ENCODE measurements around the gene MAN2A1. TPM values are rescaled to one million over a fixed set of nuclear protein-coding genes. Genes with fewer than 3 reads are reported as not detected.

Gene MAN2A1
- total RNA-seq, 1 experiment from 2014 or later = 35.4 TPM

DNA sequence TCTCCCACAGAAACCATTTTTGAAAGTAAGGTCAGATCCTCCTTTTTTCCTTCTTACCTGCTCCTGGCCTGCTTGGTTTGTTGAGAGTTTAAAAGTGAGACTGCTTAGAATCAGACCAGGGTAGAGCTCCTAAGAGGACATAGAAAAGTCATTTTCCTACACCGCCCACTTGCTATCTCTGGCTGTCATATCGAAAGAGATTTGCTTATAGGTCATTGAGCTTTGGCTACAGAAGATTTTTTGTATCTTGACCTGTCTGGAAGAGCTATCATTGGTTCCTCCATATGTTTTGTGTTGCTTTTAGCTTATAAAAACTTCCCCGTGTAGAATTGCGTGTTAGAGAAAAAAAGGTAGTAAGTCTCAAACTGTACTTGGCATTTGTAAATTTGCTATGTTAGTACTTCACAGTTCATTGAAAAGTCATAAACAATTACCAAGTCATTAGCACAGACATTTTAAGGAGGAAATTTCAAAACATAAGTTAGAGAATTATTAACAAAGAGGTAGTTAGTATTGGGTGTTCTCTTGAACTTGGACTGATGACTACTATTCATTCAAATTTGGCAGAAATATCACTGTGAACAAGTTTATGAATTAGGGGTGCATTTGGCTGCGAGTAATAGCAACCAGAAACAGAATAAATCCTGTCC is 96.6 kb downstream of the MAN2A1 start:
- TF ChIP-seq CBX3 (IDR thresholded peaks at IDR 0.05; ENCODE audit: low read depth) (no peak), EZH2phosphoT487 (IDR thresholded peaks at IDR 0.05; ENCODE audit: borderline replicate concordance) (no peak), ELF1 (IDR thresholded peaks at IDR 0.05; ENCODE audit: borderline replicate concordance, low read depth) (no peak), EZH2 (IDR thresholded peaks at IDR 0.05) (no peak), SP1 (IDR thresholded peaks at IDR 0.05; ENCODE audit: low read depth) (no peak), POLR2A (IDR thresholded peaks at IDR 0.05; ENCODE audit: borderline replicate concordance, extremely low read depth, insufficient read depth, insufficient read length) (no peak), YY1 (IDR thresholded peaks at IDR 0.05; ENCODE audit: extremely low read depth, insufficient replicate concordance, low read depth, low read length) (no peak), CEBPB (IDR thresholded peaks at IDR 0.05; ENCODE audit: low read depth) (no peak)
- TF ChIP-seq, protein P1, sequence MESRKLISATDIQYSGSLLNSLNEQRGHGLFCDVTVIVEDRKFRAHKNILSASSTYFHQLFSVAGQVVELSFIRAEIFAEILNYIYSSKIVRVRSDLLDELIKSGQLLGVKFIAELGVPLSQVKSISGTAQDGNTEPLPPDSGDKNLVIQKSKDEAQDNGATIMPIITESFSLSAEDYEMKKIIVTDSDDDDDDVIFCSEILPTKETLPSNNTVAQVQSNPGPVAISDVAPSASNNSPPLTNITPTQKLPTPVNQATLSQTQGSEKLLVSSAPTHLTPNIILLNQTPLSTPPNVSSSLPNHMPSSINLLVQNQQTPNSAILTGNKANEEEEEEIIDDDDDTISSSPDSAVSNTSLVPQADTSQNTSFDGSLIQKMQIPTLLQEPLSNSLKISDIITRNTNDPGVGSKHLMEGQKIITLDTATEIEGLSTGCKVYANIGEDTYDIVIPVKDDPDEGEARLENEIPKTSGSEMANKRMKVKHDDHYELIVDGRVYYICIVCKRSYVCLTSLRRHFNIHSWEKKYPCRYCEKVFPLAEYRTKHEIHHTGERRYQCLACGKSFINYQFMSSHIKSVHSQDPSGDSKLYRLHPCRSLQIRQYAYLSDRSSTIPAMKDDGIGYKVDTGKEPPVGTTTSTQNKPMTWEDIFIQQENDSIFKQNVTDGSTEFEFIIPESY (IDR thresholded peaks at IDR 0.05; ENCODE audit: extremely low read depth, insufficient replicate concordance, low read length) = no peak
- TF ChIP-seq, protein P2, sequence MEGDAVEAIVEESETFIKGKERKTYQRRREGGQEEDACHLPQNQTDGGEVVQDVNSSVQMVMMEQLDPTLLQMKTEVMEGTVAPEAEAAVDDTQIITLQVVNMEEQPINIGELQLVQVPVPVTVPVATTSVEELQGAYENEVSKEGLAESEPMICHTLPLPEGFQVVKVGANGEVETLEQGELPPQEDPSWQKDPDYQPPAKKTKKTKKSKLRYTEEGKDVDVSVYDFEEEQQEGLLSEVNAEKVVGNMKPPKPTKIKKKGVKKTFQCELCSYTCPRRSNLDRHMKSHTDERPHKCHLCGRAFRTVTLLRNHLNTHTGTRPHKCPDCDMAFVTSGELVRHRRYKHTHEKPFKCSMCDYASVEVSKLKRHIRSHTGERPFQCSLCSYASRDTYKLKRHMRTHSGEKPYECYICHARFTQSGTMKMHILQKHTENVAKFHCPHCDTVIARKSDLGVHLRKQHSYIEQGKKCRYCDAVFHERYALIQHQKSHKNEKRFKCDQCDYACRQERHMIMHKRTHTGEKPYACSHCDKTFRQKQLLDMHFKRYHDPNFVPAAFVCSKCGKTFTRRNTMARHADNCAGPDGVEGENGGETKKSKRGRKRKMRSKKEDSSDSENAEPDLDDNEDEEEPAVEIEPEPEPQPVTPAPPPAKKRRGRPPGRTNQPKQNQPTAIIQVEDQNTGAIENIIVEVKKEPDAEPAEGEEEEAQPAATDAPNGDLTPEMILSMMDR (IDR thresholded peaks at IDR 0.05 in 2 of 3, conservative IDR thresholded peaks at IDR 0.05 in 1 of 3; ENCODE audit: borderline replicate concordance in 1 of 3, insufficient read depth in 1 of 3, low read depth in 2 of 3, low read length in 2 of 3) = no peak
- H3K27me3 ChIP-seq (ENCODE audit: insufficient read depth, low read length) = no peaks in the 10 kb centered on the region

More for the DNA sequence above, 96.6 kb downstream of the MAN2A1 start:
- Histone ChIP-seq H3K4me2 (ENCODE audit: low read length) (no peak overlapping the region), H3K9me3 (ENCODE audit: control insufficient read depth in 1 of 2, insufficient read depth in 1 of 2, low read depth in 1 of 2, low read length in 2 of 2) (no peaks in the 10 kb centered on the region), H3K9me2 (ENCODE audit: insufficient read depth) (no peaks in the 10 kb centered on the region), H3K36me3 (ENCODE audit: control insufficient read depth in 1 of 2, insufficient read depth in 2 of 2, low read length in 2 of 2) (no peaks in the 10 kb centered on the region), H3K79me2 (ENCODE audit: insufficient read depth, low read length) (no peaks in the 10 kb centered on the region), H2AFZ (ENCODE audit: low read depth, low read length, poor library complexity, severe bottlenecking) (no peak overlapping the region), H4K20me1 (ENCODE audit: insufficient read depth) (no peaks in the 10 kb centered on the region), H3K9ac (ENCODE audit: low read length) (no peak overlapping the region), H3K4me3 (replicated peaks in 1 of 2; ENCODE audit: low read depth in 1 of 2, low read length in 2 of 2) (no peak overlapping the region), H3K27ac (ENCODE audit: low read depth, low read length) (no peak overlapping the region), H3K4me1 (ENCODE audit: control insufficient read depth in 1 of 2, insufficient read depth in 2 of 2, low read length in 2 of 2) (no peaks in the 10 kb centered on the region)
- no TSS peak for BruUV-seq (replicated peaks)
- ATAC-seq (no peak), DNase-seq (ENCODE audit: low read depth, low spot score) (no peak)
- RAD21 ChIA-PET (ENCODE audit: low non-redundant PET in 1 of 2, low total read pairs in 2 of 2, uncharacterized antibody in 2 of 2, unreplicated experiment in 2 of 2) = no interaction called here
- POLR2A ChIA-PET = no interaction called here
- intact Hi-C loops (cut with micrococcal nuclease) = no loop called here
- CTCF ChIA-PET = no interaction called here

Measured in HCT116 (cell line).